A673 (cell line): ENCODE results near the gene FAM124B.

Experiments
- EZH2 ChIP-seq: fragments of 200-600 bp; sonication (generic); IDR thresholded peaks from 2 replicates; pipeline ENCODE4 v1.6.1; 2017; ENCODE audit warnings: borderline replicate concordance, low read depth, mild to moderate bottlenecking, mixed read lengths, antibody characterized with exemption, low read length; ENCODE audit not compliant: poor library complexity, severe bottlenecking
- TF ChIP-seq, protein P1 (sequence below): fragments of 300-800, 200-600 bp; sonication (generic); conservative IDR thresholded peaks from 2 replicates; pipeline ENCODE4 v1.5.1; 2017; ENCODE audit warnings: low read depth, mild to moderate bottlenecking, antibody characterized with exemption, low read length, moderate library complexity, mixed read lengths

DNA sequence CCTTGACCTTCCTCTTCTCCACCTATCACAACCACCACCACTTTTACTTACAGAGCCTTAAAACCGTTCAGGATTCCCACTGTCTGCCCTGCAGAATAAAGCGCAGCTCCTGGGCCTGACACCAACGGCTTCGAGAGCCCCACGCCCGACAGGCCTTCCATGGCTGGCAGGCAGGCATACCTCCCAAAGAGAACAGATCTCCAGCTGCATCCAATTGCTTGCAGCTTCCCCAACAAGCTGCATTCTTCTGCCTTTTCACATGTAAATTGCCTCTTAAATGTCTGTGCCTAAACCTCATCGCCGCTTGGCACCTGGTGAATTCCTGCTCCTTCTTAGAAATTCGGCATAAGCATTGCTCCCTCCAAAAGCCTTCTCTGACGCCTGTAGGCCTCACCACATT lies 31.5 kb upstream of the FAM124B start:
- TF ChIP-seq, protein P1, sequence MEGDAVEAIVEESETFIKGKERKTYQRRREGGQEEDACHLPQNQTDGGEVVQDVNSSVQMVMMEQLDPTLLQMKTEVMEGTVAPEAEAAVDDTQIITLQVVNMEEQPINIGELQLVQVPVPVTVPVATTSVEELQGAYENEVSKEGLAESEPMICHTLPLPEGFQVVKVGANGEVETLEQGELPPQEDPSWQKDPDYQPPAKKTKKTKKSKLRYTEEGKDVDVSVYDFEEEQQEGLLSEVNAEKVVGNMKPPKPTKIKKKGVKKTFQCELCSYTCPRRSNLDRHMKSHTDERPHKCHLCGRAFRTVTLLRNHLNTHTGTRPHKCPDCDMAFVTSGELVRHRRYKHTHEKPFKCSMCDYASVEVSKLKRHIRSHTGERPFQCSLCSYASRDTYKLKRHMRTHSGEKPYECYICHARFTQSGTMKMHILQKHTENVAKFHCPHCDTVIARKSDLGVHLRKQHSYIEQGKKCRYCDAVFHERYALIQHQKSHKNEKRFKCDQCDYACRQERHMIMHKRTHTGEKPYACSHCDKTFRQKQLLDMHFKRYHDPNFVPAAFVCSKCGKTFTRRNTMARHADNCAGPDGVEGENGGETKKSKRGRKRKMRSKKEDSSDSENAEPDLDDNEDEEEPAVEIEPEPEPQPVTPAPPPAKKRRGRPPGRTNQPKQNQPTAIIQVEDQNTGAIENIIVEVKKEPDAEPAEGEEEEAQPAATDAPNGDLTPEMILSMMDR: no peak
- no peak for TF ChIP-seq EZH2
